ENCODE results near the gene LGALS14. TPM values are rescaled to one million over a fixed set of nuclear protein-coding genes. Genes with fewer than 3 reads are reported as not detected.
"Not testable (repeated sequence)": the region's sequence is repeated elsewhere in the genome, so short reads cannot be mapped to it uniquely, and the experiment has no call there.

Gene LGALS14
- total and polyA plus RNA-seq, 10 of the 15 experiments (the other 5 are each of a cell fraction or from before 2014, with no cell fraction given): 5.1 to 34.6 (median 7.3) TPM

GRCh38 chr19:39686739-39687138 is 17.5 kb upstream of the LGALS14 start:
- no peak overlapping the region for H3K4me2 ChIP-seq (ENCODE audit: control insufficient read depth, insufficient read depth)
- 35% methylated on average over 3 of the region's 3 CpGs for WGBS (ENCODE audit: insufficient coverage, insufficient replicate concordance, low lambda C conversion rate, missing lambda C conversion rate)
- CTCF ChIA-PET: interaction anchor here (0.6 kb wide), 1 partner anchor 14 kb away, joined by 3 read pairs; no protein-coding TSS in a partner anchor
- POLR2A ChIA-PET: interaction anchor here (0.6 to 0.8 kb wide), 2 partner anchors 11 to 12 kb away, joined by 3 read pairs; no protein-coding TSS in a partner anchor
- FAIRE-seq: peak; percentile 44
- no peaks in the 10 kb centered on the region for H4K20me1 ChIP-seq (ENCODE audit: control insufficient read depth, insufficient read depth)
- H3K4me3 ChIP-seq: no peak overlapping the region
- peaks cover 15% of the 10 kb centered on the region for H3K4me1 ChIP-seq (ENCODE audit: control insufficient read depth, insufficient read depth, low read length)
- DNase-seq (ENCODE audit: low read depth, low spot score): no peak
- TF ChIP-seq NR2C1 (IDR thresholded peaks at IDR 0.05): peak; percentile 58; the same call in 1 of the 2 replicates
- TF ChIP-seq IKZF1 (conservative IDR thresholded peaks at IDR 0.05): peak; percentile 25; the same call in 1 of the 2 replicates
- no peak for TF ChIP-seq ZNF274 (IDR thresholded peaks at IDR 0.05; ENCODE audit: insufficient read depth, insufficient read length)
- TF ChIP-seq MLLT1 (IDR thresholded peaks at IDR 0.05): no peak
- no peak for TF ChIP-seq YBX1 (IDR thresholded peaks at IDR 0.05)
- peak; percentile 25 for TF ChIP-seq BCL3 (IDR thresholded peaks at IDR 0.05; ENCODE audit: borderline replicate concordance, insufficient read depth, low read depth, low read length, poor library complexity, severe bottlenecking)
- TF ChIP-seq CREB1 (IDR thresholded peaks at IDR 0.05; ENCODE audit: low read depth): no peak
- TF ChIP-seq SPI1 (IDR thresholded peaks at IDR 0.05; ENCODE audit: borderline replicate concordance, insufficient read depth, low read depth, low read length): peak; percentile 49; the same call in 1 of the 2 replicates
- RAD21 ChIA-PET (ENCODE audit: unreplicated experiment): no interaction called here
- SMC1A ChIA-PET (ENCODE audit: uncharacterized antibody, unreplicated experiment): interaction anchor here (0.8 to 1.2 kb wide), 2 partner anchors 14 to 81 kb away, joined by 3 read pairs; no protein-coding TSS in a partner anchor
- peaks cover 1% of the 10 kb centered on the region; the same call in 1 of the 2 replicates for H3K79me2 ChIP-seq (ENCODE audit: control insufficient read depth, insufficient read depth, low read length)
- in situ Hi-C loops (cut with MboI): no loop called here
- ATAC-seq: no peak
- H2AFZ ChIP-seq (ENCODE audit: control insufficient read depth, low read depth, low read length): no peak overlapping the region
- BruUV-seq (replicated peaks): no TSS peak
- H3K9me3 ChIP-seq (replicated peaks; ENCODE audit: control insufficient read depth, insufficient read depth, low read length): peaks cover 4% of the 10 kb centered on the region; the same call in 2 of the 3 replicates
- no peak overlapping the region for H3K9ac ChIP-seq (ENCODE audit: control insufficient read depth, insufficient read depth, low read length)
- H3K27me3 ChIP-seq (replicated peaks in 1 of 2; ENCODE audit: control insufficient read depth in 2 of 2, insufficient read depth in 2 of 2, low read length in 1 of 2): no peaks in the 10 kb centered on the region
- intact Hi-C loops (cut with micrococcal nuclease; ENCODE audit: unreplicated experiment): no loop called here
- H3K36me3 ChIP-seq (ENCODE audit: control insufficient read depth in 2 of 2, insufficient read depth in 2 of 2, low read length in 1 of 2): peaks cover 0 to 26% of the 10 kb centered on the region in 2 experiments; a peak in 2 of 4 replicates
- H3K27ac ChIP-seq (ENCODE audit: control insufficient read depth, insufficient read depth): no peak overlapping the region; the same call in 1 of the 2 replicates

- H3K4me2 ChIP-seq (ENCODE audit: control insufficient read depth, insufficient read depth); H2AFZ ChIP-seq (ENCODE audit: control insufficient read depth, low read depth, low read length); H3K79me2 ChIP-seq (ENCODE audit: control insufficient read depth, insufficient read depth, low read length); H3K27me3 ChIP-seq (replicated peaks in 1 of 2; ENCODE audit: control insufficient read depth in 2 of 2, insufficient read depth in 2 of 2, low read length in 1 of 2); H3K27ac ChIP-seq (ENCODE audit: control insufficient read depth, insufficient read depth); RAD21 ChIA-PET (ENCODE audit: unreplicated experiment); intact Hi-C loops (cut with micrococcal nuclease; ENCODE audit: unreplicated experiment); H3K9ac ChIP-seq (ENCODE audit: control insufficient read depth, insufficient read depth, low read length); BruUV-seq (replicated peaks); in situ Hi-C loops (cut with MboI); FAIRE-seq; SMC1A ChIA-PET (ENCODE audit: uncharacterized antibody, unreplicated experiment); DNase-seq (ENCODE audit: low read depth, low spot score); H3K4me3 ChIP-seq; CTCF ChIA-PET; H3K9me3 ChIP-seq (replicated peaks; ENCODE audit: control insufficient read depth, insufficient read depth, low read length); H4K20me1 ChIP-seq (ENCODE audit: control insufficient read depth, insufficient read depth); ATAC-seq; POLR2A ChIA-PET: not testable (repeated sequence)
- Histone ChIP-seq H3K4me1 (ENCODE audit: control insufficient read depth, insufficient read depth, low read length) (peaks cover 26% of the 10 kb centered on the region), H3K36me3 (ENCODE audit: control insufficient read depth in 2 of 2, insufficient read depth in 2 of 2, low read length in 1 of 2) (peaks cover 0 to 24% of the 10 kb centered on the region in 2 experiments; a peak in 2 of 4 replicates)
- WGBS (ENCODE audit: insufficient coverage, insufficient replicate concordance, low lambda C conversion rate, missing lambda C conversion rate): 97% methylated on average over 4 of the region's 4 CpGs
These were observed 15.6 kb upstream of the LGALS14 start for GRCh38 chr19:39688637-39689036.

Data from GM12878 (cell line).